ENCODE data around the gene SNAPC2. TPM values are rescaled to one million over a fixed set of nuclear protein-coding genes. Genes with fewer than 3 reads are reported as not detected.

SNAPC2 gene
- total and polyA plus RNA-seq, 2 of the 13 experiments (the other 11 are each of a cell fraction or from before 2014, with no cell fraction given) = 10.2 to 12.7 TPM

- TF ChIP-seq DMTF1 (CRISPR knock-in tag; IDR thresholded peaks at IDR 0.05) (peak; percentile 68; the same call in 1 of the 2 replicates), DMAP1 (CRISPR knock-in tag; IDR thresholded peaks at IDR 0.05) (peak; percentile 82), SP4 (CRISPR knock-in tag; IDR thresholded peaks at IDR 0.05) (peak; percentile 69; the same call in 1 of the 2 replicates), TEAD3 (CRISPR knock-in tag; optimal IDR thresholded peaks at IDR 0.05; ENCODE audit: borderline replicate concordance) (peak; percentile 87), SNAPC4 (CRISPR knock-in tag; IDR thresholded peaks at IDR 0.05) (no peak), SNAI1 (CRISPR knock-in tag; IDR thresholded peaks at IDR 0.05; ENCODE audit: borderline replicate concordance) (no peak), ZNF335 (CRISPR knock-in tag; IDR thresholded peaks at IDR 0.05) (peak; percentile 52; the same call in 1 of the 2 replicates), NFKBIZ (CRISPR knock-in tag; IDR thresholded peaks at IDR 0.05) (peak; percentile 90), RFXANK (CRISPR knock-in tag; IDR thresholded peaks at IDR 0.05) (peak; percentile 83; the same call in 1 of the 2 replicates), FOSL2 (CRISPR knock-in tag; IDR thresholded peaks at IDR 0.05) (peak; percentile 57), MED1 (CRISPR knock-in tag; IDR thresholded peaks at IDR 0.05) (peak; percentile 80), ZNF883 (CRISPR knock-in tag; IDR thresholded peaks at IDR 0.05; ENCODE audit: not compliant biosample characterization) (no peak), HCFC1 (IDR thresholded peaks at IDR 0.05; ENCODE audit: low read depth, low read length) (0 out of 2 replicates have a peak, but pooled peaks have one; percentile 30), KLF9 (CRISPR knock-in tag; IDR thresholded peaks at IDR 0.05; ENCODE audit: low read depth) (no peak; the same call in 1 of the 2 replicates), ZMAT3 (CRISPR knock-in tag; conservative IDR thresholded peaks at IDR 0.05) (peak; percentile 92; the same call in 1 of the 2 replicates), NFE2 (CRISPR knock-in tag; IDR thresholded peaks at IDR 0.05) (no peak), BRD4 (CRISPR knock-in tag; IDR thresholded peaks at IDR 0.05) (peak; percentile 57), ZFP91 (CRISPR knock-in tag; IDR thresholded peaks at IDR 0.05; ENCODE audit: borderline replicate concordance) (peak; percentile 78)
- TF ChIP-seq, protein P1, sequence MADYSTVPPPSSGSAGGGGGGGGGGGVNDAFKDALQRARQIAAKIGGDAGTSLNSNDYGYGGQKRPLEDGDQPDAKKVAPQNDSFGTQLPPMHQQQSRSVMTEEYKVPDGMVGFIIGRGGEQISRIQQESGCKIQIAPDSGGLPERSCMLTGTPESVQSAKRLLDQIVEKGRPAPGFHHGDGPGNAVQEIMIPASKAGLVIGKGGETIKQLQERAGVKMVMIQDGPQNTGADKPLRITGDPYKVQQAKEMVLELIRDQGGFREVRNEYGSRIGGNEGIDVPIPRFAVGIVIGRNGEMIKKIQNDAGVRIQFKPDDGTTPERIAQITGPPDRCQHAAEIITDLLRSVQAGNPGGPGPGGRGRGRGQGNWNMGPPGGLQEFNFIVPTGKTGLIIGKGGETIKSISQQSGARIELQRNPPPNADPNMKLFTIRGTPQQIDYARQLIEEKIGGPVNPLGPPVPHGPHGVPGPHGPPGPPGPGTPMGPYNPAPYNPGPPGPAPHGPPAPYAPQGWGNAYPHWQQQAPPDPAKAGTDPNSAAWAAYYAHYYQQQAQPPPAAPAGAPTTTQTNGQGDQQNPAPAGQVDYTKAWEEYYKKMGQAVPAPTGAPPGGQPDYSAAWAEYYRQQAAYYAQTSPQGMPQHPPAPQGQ (CRISPR knock-in tag; IDR thresholded peaks at IDR 0.05; ENCODE audit: borderline replicate concordance) = no peak
These were observed 16.7 kb upstream of the SNAPC2 start, which contains the start of gene MAP2K7 (continued) for GRCh38 chr19:7903244-7904073.
